ENCODE results near the gene DNAJB11.
"Not testable (repeated sequence)": the region's sequence is repeated elsewhere in the genome, so short reads cannot be mapped to it uniquely, and the experiment has no call there.

Gene DNAJB11

GRCh38 chr3:186570096-186570940 is at the start of gene DNAJB11:
Gene DNAJB11, plus strand, starts transcription at chr3:186570720. Its CDS starts 178 bp downstream, at chr3:186570898.
- DNase-seq = peak; percentile 99

GRCh38 chr3:186520957-186521842 is 49.3 kb upstream of the DNAJB11 start:
- no peak for DNase-seq

DNA sequence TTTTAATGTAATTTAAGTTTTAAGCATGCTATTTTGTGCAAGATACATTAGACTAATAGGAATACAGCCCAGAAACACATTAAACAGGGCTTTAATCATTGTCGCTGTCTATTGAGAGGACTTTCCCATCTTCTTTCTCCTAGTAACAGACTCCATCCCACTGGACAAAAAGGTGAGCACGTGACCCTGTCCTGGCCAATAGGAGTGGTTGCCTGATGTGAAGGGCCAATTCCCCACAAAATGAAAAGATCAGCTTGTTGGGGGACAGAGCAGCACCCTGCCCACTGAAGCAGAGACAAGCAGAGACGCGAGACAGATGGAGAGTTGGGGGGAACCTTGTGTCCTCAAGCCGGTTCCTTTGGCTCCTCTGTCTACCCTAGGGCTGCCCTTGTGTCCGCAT is 47.5 kb upstream of the DNAJB11 start:
- DNase-seq = no peak

DNA sequence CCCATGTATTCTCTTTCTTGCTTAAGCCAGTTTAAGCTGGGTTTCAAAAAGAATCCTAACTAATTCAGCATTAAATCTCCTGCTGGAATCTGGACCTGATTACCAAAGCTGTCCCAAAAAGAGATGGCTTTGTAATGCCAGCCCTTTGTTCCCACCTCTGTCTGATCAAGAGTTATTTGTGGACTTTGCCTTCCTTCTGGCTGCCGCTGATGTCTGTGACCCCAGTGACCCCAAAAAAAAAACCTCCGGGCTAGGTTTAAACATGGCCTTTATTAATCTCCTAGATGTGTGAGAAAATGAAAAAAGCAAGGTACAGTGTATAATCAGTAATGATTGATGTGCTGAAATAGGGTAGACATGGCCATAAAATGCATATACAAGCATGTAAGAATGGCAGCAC is 47.1 kb upstream of the DNAJB11 start:
- DNase-seq = no peak

- DNase-seq = no peak
Measured at GRCh38 chr3:186524616-186525015, 45.9 kb upstream of the DNAJB11 start.

- no peak for DNase-seq
Measured at GRCh38 chr3:186525369-186526255, 44.9 kb upstream of the DNAJB11 start.

DNA sequence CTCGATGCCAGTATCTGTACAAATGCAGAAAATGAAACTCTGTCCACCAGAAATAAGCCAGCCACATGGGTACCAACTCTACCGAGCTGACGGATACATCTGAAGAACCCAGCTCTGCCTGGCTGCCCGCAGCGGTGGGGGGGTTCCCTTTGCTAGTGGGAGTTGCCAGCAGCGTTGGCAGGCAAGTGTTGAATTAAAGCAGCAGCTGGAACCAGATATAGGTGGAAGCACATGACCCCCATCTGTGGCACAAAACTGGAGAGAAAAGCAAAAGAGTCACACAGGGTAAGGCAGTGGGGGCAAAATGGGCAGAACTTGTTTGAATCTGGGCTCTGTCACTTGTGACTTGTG is 44.3 kb upstream of the DNAJB11 start:
- DNase-seq = no peak

GRCh38 chr3:186529201-186529999 is 41.1 kb upstream of the DNAJB11 start:
- peak; percentile 30 for DNase-seq

- no peak for DNase-seq
Measured at GRCh38 chr3:186530415-186530814, 40.1 kb upstream of the DNAJB11 start.

- DNase-seq = not testable (repeated sequence)
Measured at GRCh38 chr3:186531694-186532093, 38.8 kb upstream of the DNAJB11 start.

- DNase-seq = peak; percentile 70
Measured at GRCh38 chr3:186532598-186533072, 37.9 kb upstream of the DNAJB11 start.

- peak; percentile 63 for DNase-seq
Measured at GRCh38 chr3:186534113-186534669, 36.3 kb upstream of the DNAJB11 start.

DNA sequence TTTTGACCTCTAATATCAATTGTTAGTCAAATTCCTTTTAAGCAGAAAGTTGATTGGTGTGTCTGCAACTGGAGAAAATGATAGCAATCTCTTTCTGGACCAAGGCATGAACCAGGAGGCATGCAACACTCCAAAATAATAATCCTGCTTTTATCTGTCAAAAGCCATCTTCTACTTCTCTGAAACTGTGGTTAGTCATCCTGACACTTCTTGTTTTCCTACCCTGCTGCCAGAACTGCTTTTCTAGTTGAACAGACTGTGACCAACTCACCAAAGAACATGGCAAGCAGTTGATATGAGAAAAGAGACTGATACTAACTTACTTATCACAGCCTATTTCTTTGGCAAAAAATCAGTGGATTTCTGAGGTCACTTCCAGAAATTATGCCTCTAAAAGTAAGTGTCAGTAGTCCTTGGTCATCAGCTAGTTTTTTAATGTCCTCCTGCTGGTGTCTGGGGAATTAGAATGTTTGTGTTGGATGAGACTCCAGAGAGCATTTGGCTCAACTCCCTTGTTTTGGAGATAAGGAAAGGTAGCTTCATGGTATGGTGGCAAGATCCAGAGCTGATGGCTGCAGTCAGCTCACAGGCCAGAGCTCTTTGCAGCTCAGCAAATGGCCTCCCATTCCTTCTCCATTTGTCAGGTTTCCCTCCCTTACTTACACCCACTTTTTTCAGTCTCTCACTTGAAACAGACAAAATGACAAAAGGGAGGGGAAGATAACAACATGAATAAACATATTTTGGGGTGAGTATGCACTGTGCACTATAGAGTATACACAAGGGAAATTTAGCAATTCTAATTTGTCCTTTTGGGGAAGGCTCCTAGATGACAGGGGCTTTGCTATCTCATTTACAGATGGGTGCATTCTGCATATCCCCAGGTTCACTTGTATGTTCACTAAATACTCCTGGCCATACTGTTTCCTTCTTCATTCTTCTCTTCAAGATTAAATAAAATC is 33.4 kb upstream of the DNAJB11 start:
- DNase-seq = peak; percentile 45

- no peak for DNase-seq
Measured at GRCh38 chr3:186538779-186539178, 31.7 kb upstream of the DNAJB11 start.

DNA sequence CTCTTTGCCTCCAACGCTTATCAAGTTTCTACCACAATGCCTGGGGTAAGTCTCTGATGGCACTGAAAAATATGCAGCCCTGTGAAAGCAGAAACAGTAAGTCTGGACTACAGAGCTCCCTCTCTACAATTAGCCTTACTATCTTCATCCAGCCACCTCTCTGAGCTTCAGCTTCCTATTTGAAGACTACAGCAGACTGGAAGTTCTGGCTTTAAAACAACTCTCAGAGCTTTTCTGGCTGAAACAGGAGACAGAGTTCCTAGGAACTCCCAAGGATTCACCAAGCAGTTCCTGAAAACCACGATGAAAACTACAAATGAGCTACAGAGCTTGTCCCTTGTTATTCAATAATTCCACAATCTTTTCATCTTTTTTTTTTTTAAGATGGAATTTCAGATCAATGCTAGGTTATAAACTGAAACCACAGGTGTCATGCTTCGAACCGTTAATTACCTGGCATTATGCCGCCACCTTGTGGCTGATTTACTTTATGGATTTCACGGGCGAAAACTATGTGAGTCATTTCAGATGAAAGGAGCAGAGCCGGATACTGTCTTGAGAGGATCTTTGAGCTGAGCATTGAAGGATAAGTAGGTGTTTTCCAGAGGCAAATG is 30.2 kb upstream of the DNAJB11 start:
- peak; percentile 90 for DNase-seq

- DNase-seq = no peak
Measured at GRCh38 chr3:186540835-186541226, 29.7 kb upstream of the DNAJB11 start.

DNA sequence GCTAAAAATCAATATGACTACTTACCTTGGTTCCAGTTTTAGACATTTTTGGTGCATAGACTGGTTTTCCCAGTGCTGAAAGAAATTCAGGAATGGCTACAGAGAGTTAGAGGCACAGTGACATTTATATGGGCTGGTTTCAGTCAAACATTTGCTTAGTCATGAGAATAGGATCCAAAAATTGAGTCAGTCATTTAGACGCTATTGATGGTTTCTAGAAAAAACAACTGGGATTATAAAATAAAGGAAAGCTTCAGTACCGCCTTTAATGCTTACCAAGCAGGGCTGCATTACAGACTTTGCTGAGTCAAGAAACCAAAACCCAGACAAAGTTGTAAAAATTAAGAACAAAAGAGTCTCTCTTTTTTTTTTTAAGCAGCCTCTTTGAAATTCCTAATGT is 26.2 kb upstream of the DNAJB11 start, which contains the start of gene CRYGS:
CRYGS (minus strand) TSS at position 100 of the 400 bp plus-strand sequence; CDS start at position 46, 54 bp downstream.
- DNase-seq = no peak

DNA sequence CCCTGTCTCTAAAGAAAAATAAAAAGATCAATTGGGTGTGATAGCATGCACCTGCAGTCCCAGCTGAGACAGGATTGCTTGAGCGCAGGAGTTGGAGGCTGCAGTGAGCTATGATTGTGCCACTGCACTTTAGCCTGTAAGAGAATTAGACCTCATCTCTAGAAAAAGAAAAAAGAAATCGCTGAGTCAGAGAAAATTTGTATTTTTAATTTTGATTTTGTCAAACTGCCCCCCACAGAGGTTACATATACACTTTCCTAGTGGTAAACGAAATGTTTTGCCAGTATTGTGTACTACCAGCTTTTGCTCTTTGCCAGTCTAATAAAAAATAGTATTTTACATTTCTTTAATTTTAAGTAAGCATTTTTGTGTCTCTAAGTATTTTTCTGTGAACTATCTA is 21.0 kb upstream of the DNAJB11 start:
- no peak for DNase-seq

GRCh38 chr3:186551387-186551786 is 19.1 kb upstream of the DNAJB11 start:
- no peak for DNase-seq

All from hematopoietic multipotent progenitor cell treated with erythropoietin and hydrocortisone succinate and interleukin-3 and kit ligand, for 6 days (in vitro differentiated cells).